ENCODE data around the gene USP17L12.
"Not testable (repeated sequence)": the region's sequence is repeated elsewhere in the genome, so short reads cannot be mapped to it uniquely, and the experiment has no call there.

DNA sequence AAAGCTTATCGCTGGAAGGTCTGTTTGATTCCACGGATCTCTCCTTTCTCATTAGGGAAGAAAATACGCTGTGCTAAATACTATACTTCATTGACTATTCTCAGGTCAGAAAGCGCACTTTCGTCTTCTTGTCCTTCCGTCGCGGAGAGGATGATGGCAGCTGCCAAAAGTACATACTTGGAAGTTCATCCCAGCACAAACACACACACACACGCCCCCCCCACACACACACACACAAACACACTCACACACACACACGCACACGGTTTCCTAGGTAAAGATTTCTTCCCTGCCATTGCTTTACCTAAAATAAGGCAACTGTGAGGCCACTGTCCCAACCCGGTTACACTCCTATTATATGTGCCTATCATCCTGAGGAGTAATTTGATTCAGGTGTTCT lies 18.5 kb downstream of the USP17L12 start:
- not testable (repeated sequence) for TF ChIP-seq ZNF121 (CRISPR knock-in tag; conservative IDR thresholded peaks at IDR 0.05); POLR2AphosphoS5 (IDR thresholded peaks at IDR 0.05; ENCODE audit: control insufficient read depth, insufficient read depth, low read depth, low read length)
- TF ChIP-seq, protein P1, sequence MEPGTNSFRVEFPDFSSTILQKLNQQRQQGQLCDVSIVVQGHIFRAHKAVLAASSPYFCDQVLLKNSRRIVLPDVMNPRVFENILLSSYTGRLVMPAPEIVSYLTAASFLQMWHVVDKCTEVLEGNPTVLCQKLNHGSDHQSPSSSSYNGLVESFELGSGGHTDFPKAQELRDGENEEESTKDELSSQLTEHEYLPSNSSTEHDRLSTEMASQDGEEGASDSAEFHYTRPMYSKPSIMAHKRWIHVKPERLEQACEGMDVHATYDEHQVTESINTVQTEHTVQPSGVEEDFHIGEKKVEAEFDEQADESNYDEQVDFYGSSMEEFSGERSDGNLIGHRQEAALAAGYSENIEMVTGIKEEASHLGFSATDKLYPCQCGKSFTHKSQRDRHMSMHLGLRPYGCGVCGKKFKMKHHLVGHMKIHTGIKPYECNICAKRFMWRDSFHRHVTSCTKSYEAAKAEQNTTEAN (CRISPR knock-in tag; IDR thresholded peaks at IDR 0.05), result not testable (repeated sequence)

All from K562 (cell line).